Body of pancreas (tissue), 4 donors: Measurements from ENCODE around the gene ACOT7. TPM values are rescaled to one million over a fixed set of nuclear protein-coding genes. Genes with fewer than 3 reads are reported as not detected.

ENCODE experiments used
- ATAC-seq: fragments of 150-250 bp; one replicate; pipeline ENCODE4 v1.9.1; 2016
- DNase-seq, 4 donors: peaks; one replicate each; pipeline ENCODE4 v3.0.0-alpha.2; 2019
- H3K27ac ChIP-seq, 4 donors: fragments of 200-600 bp; sonication (generic); 1 replicate in 3 of 4; 2 replicates in 1 of 4; pipeline versions ENCODE4 v1.5.1 to v1.6.1; 2016 to 2019; ENCODE audit warnings: mild to moderate bottlenecking in 1 of 4, mixed read lengths in 1 of 4, moderate library complexity in 1 of 4
- H3K27me3 ChIP-seq, 2 donors: fragments of 200-600 bp; sonication (generic); one replicate each; pipeline ENCODE4 v1.6.0; 2016; ENCODE audit warnings: mild to moderate bottlenecking in 1 of 2
- H3K36me3 ChIP-seq, 2 donors: fragments of 200-600 bp; sonication (generic); replicated peaks in 1 of 2; 2 replicates each; pipeline ENCODE4 v1.5.1; 2016; ENCODE audit warnings: low read depth in 2 of 2; ENCODE audit not compliant: insufficient read depth in 1 of 2
- H3K4me1 ChIP-seq: fragments of 200-600 bp; sonication (generic); one replicate; pipeline ENCODE4 v1.6.0; 2016
- H3K4me3 ChIP-seq, 2 donors: fragments of 200-600 bp; sonication (generic); 1 replicate in 1 of 2; 2 replicates in 1 of 2; pipeline ENCODE4 v1.5.1; 2016 to 2019
- H3K9me3 ChIP-seq, 3 donors: fragments of 200-600 bp; sonication (generic); 1 replicate in 2 of 3; 2 replicates in 1 of 3; pipeline ENCODE4 v1.5.1; 2016
- POLR2A ChIP-seq, 3 donors: fragments of 450-650 bp; IDR thresholded peaks; one replicate each; pipeline ENCODE4 v1.6.1; 2016; ENCODE audit warnings: antibody characterized with exemption in 3 of 3, mild to moderate bottlenecking in 2 of 3
- WGBS, 2 donors: methylation state at CpG; one replicate each; pipeline ENCODE4 v1.1.5; 2017; 5-methylcytosine and 5-hydroxymethylcytosine counted together
- intact Hi-C: fragments of 100-400 bp; cut with DNase I; formaldehyde crosslinking; loops from one replicate; pipeline ENCODE4 v1.15.1; 2023
- total RNA-seq, 2 donors: library from RNA; depleted of rRNA; stranded (reverse); fragments of >200 nt; gene quantifications; one replicate each; pipeline ENCODE4 v1.1.0, GENCODE V29; 2016
- TF ChIP-seq, protein P1 (sequence below), 7 experiments: fragments of 450-650 bp in 4 of 7; fragments of 200-600 bp in 3 of 7; sonication (generic) in 3 of 7; IDR thresholded peaks; one replicate each; pipeline ENCODE4 v1.5.1; 2016 to 2019; ENCODE audit warnings: antibody characterized with exemption in 7 of 7

The ACOT7 gene
- total RNA-seq, 2 donors from 2014 or later: 6.0 to 33.0 TPM

DNA sequence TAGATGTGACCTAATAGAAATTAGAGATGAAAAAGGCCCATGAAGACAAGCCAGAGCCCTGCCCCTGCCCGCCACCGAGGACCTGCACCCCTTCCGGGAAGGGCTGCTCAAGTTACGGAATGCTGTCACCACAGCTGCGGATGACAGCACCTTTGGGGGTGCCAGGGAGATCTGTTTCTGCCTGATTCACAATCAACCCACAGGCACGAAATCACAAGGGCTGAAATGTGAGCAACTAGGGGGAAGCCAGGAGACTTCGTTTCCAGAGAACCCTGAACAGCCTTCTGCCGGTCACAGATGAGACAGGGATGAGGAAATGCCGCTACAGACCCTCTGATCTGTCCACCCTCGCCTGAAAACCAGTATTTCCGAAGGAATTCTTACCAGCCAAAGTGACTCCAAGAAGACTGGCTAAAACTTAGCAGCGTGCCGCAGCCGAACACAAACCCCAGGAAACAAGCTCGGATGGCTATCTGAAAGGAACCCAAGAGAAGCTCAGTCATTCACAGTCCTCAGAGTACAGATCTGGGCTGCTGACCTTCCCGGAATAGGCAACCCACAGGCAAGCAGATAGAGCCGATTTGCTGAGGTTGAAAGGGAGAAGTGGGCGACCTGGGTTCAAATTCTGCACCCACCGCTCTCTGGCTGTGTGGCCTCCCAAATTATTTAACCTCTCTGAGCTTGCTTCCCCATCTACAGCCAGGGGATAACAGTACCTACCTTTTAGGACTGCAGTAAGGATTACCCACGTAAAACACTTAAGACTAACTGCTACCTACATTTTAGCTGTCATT lies 158.9 kb downstream of the ACOT7 start:
- Histone ChIP-seq H3K4me1 (peaks cover 17% of the 10 kb centered on the region), H3K9me3 (no peaks in the 10 kb centered on the region), H3K27ac (peak overlapping the region in 1 of 4 donors; percentile 32), H3K4me3 (peak overlapping the region; percentile 2 to 67), H3K27me3 (no peaks in the 10 kb centered on the region), H3K36me3 (peaks cover 0 to 7% of the 10 kb centered on the region in 2 donors)
- TF ChIP-seq, protein P1, sequence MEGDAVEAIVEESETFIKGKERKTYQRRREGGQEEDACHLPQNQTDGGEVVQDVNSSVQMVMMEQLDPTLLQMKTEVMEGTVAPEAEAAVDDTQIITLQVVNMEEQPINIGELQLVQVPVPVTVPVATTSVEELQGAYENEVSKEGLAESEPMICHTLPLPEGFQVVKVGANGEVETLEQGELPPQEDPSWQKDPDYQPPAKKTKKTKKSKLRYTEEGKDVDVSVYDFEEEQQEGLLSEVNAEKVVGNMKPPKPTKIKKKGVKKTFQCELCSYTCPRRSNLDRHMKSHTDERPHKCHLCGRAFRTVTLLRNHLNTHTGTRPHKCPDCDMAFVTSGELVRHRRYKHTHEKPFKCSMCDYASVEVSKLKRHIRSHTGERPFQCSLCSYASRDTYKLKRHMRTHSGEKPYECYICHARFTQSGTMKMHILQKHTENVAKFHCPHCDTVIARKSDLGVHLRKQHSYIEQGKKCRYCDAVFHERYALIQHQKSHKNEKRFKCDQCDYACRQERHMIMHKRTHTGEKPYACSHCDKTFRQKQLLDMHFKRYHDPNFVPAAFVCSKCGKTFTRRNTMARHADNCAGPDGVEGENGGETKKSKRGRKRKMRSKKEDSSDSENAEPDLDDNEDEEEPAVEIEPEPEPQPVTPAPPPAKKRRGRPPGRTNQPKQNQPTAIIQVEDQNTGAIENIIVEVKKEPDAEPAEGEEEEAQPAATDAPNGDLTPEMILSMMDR (IDR thresholded peaks at IDR 0.05): no peak
- no peak for TF ChIP-seq POLR2A (IDR thresholded peaks at IDR 0.05)
- intact Hi-C loops: no loop called here
- WGBS, 2 donors: 32 to 42% methylated on average over 19 to 20 of the region's 20 CpGs
- no peak for DNase-seq
- no peak for ATAC-seq

DNA sequence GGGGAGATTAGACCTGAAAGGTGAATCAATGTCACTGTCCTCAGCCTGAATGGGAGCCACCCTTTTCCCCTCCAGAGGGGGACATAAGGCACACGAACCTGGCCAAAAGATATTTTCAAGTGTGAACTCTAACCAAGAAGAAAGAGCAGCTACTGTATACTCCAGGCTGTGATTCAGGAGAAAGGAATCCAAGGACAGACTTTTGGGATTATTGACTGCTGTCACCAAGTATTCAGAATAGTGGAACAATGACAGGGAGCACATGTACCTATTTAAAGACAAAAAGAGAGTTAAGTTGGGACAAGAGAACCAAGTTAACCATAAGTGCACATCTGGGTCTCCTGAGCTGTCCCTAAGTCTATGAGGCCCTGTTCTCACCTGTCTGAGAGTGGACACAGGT lies 160.2 kb downstream of the ACOT7 start:
- Histone ChIP-seq H3K4me1 (peaks cover 17% of the 10 kb centered on the region), H3K4me3 (no peak overlapping the region), H3K27me3 (no peaks in the 10 kb centered on the region), H3K27ac (no peak overlapping the region), H3K36me3 (peaks cover 0 to 9% of the 10 kb centered on the region in 2 donors), H3K9me3 (no peaks in the 10 kb centered on the region)
- WGBS, 2 donors: 38 to 50% methylated on average over 1 of the region's 1 CpG
- ATAC-seq (no peak), DNase-seq (no peak)
- TF ChIP-seq, protein P1 (IDR thresholded peaks at IDR 0.05): no peak
- TF ChIP-seq POLR2A (IDR thresholded peaks at IDR 0.05): no peak
- intact Hi-C loops: no loop called here

DNA sequence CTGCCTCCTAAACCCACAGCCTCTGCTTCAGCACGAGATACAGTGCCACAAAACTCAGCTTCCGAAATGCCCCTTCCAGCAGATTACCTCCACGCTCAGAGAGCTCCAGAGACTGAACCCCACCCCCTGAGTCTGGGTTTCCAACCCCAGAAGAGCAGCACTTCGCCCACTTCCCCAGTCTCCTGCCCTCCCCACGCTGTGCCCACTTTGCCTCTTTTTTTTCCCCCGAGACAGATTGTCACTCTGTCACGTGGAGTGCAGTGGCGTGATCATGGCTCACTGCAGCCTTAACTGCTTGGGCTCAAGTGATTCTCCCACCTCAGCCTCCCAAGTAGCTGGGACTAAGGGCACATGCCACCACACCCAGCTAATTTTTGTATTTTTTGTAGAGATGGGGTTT lies 167.9 kb downstream of the ACOT7 start:
- Histone ChIP-seq H3K36me3 (peaks cover 0 to 18% of the 10 kb centered on the region in 2 donors), H3K4me1 (no peaks in the 10 kb centered on the region), H3K27me3 (no peaks in the 10 kb centered on the region), H3K9me3 (no peaks in the 10 kb centered on the region), H3K27ac (no peak overlapping the region), H3K4me3 (no peak overlapping the region)
- DNase-seq (no peak), ATAC-seq (no peak)
- 96 to 97% methylated on average over 8 of the region's 8 CpGs for WGBS, 2 donors
- intact Hi-C loops: no loop called here
- no peak for TF ChIP-seq POLR2A (IDR thresholded peaks at IDR 0.05)
- TF ChIP-seq, protein P1 (IDR thresholded peaks at IDR 0.05): no peak

DNA sequence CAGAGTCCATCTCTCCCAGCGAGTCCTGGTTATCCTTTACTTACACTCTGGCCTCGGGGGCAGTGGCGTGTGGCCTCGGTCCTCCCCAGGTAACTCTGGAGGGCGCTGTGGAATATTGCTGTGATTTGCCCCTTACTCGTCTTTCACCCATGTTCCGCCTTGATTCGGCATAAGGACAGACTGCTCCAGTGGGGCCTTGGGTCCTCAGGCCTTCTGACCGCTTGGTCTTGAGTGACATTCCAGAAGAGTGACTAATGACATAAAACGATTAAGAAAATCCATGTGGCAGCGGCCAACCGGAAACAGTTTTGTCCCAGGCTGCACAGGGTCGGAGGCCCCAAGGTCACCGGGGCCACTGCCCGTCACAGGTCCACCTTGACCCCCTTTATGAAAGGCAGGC lies 168.8 kb downstream of the ACOT7 start:
- no peaks in the 10 kb centered on the region for H3K27me3 ChIP-seq
- DNase-seq: no peak
- no peak overlapping the region for H3K27ac ChIP-seq
- no peaks in the 10 kb centered on the region for H3K4me1 ChIP-seq
- 73 to 79% methylated on average over 14 to 15 of the region's 15 CpGs for WGBS, 2 donors
- H3K4me3 ChIP-seq: no peak overlapping the region
- no peak for ATAC-seq
- intact Hi-C loops: no loop called here
- peaks cover 0 to 16% of the 10 kb centered on the region in 2 donors for H3K36me3 ChIP-seq
- no peak for TF ChIP-seq POLR2A (IDR thresholded peaks at IDR 0.05)
- TF ChIP-seq, protein P1 (IDR thresholded peaks at IDR 0.05): no peak
- no peaks in the 10 kb centered on the region for H3K9me3 ChIP-seq

DNA sequence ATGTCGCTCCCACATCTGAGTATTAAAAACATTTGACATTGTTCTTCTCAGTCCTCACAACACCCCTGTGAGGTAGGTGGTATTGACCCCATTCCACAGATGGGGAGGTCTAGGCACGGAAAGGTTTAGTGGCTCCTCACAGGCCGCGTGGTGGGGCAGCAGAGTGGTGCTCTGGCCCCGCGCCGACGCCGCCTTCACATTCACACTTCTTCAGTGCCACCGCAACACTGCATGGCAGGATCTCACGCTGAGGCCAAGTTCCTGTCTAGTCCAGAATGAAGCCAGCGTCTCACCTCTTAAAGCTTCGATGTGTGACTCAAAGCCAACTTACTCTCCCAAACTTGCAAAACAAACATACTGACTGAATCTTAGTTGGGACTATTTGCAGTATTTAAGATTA lies 169.9 kb downstream of the ACOT7 start:
- intact Hi-C loops: no loop called here
- WGBS, 2 donors: 95 to 98% methylated on average over 13 of the region's 13 CpGs
- TF ChIP-seq POLR2A (IDR thresholded peaks at IDR 0.05): no peak
- TF ChIP-seq, protein P1 (IDR thresholded peaks at IDR 0.05): no peak
- Histone ChIP-seq H3K27ac (no peak overlapping the region), H3K4me3 (no peak overlapping the region), H3K9me3 (no peaks in the 10 kb centered on the region), H3K36me3 (peaks cover 0 to 13% of the 10 kb centered on the region in 2 donors), H3K4me1 (peaks cover 6% of the 10 kb centered on the region), H3K27me3 (no peaks in the 10 kb centered on the region)
- ATAC-seq: no peak
- no peak for DNase-seq
